AG10803 (cell line): ENCODE results near the gene ANXA7.

Experiments used
- DNase-seq: peaks from one replicate; pipeline ENCODE4 v3.0.0; 2010; ENCODE audit warnings: low read depth
- H3K4me3 ChIP-seq: 2 replicates; pipeline ENCODE4 v1.5.1; 2011; ENCODE audit warnings: mild to moderate bottlenecking, low read length, control low read depth
- TF ChIP-seq, protein P1 (sequence below): conservative IDR thresholded peaks from 2 replicates; pipeline ENCODE4 v1.5.1; 2011; ENCODE audit warnings: mild to moderate bottlenecking, low read length, control low read depth, inconsistent platforms

Gene ANXA7

GRCh38 chr10:73446926-73447325, 33.1 kb upstream of the ANXA7 start:
- TF ChIP-seq, protein P1, sequence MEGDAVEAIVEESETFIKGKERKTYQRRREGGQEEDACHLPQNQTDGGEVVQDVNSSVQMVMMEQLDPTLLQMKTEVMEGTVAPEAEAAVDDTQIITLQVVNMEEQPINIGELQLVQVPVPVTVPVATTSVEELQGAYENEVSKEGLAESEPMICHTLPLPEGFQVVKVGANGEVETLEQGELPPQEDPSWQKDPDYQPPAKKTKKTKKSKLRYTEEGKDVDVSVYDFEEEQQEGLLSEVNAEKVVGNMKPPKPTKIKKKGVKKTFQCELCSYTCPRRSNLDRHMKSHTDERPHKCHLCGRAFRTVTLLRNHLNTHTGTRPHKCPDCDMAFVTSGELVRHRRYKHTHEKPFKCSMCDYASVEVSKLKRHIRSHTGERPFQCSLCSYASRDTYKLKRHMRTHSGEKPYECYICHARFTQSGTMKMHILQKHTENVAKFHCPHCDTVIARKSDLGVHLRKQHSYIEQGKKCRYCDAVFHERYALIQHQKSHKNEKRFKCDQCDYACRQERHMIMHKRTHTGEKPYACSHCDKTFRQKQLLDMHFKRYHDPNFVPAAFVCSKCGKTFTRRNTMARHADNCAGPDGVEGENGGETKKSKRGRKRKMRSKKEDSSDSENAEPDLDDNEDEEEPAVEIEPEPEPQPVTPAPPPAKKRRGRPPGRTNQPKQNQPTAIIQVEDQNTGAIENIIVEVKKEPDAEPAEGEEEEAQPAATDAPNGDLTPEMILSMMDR: no peak
- H3K4me3 ChIP-seq: no peak overlapping the region
- no peak for DNase-seq

DNA sequence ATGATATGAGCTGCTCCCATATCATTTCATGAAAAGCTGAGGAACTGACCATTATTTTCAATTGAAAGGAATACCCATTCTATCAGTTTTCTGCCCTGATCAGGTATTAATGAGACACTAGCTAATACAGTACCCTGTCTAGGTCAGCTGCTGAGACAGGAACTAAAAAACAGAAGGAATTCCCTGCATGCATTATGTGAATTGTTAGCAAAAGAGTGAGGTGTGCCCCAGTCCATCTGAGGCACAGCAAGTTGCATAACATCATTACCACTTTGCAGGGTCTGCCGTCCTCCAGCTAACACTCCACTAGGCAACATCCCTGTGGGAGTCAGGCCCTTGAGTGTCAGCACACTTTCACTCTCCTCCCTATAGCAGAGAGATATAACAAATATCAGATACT, 30.6 kb upstream of the ANXA7 start:
- no peak overlapping the region for H3K4me3 ChIP-seq
- TF ChIP-seq, protein P1: no peak
- no peak for DNase-seq

GRCh38 chr10:73439605-73440312, 25.9 kb upstream of the ANXA7 start:
- TF ChIP-seq, protein P1: no peak
- DNase-seq: peak; percentile 54
- no peak overlapping the region for H3K4me3 ChIP-seq

- H3K4me3 ChIP-seq: no peak overlapping the region
- DNase-seq: peak; percentile 56
- TF ChIP-seq, protein P1: no peak
Observed at GRCh38 chr10:73439055-73439454, 25.2 kb upstream of the ANXA7 start.

DNA sequence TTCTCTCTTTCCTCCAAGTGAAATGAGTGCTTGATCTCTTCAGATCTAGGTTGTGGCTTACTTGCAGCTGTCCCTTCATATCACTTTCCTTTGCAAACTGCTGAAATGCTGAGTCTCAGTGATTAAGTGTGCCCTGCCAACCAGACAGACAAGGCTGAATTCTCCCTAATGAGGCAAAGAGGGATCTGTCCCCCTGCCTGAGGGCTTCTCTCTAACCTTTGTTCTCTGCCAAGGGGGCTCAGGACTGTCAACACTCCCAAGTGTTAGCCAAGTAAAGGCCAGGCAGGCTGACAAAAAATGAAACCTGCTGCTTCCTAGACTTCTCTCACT, 19.6 kb upstream of the ANXA7 start, which contains the start of gene MSS51:
MSS51 (minus strand) TSS at position 24 of the 330 bp plus-strand sequence. CDS start 5,277 bp downstream, outside the sequence.
- no peak within 1 kb of the TSS for H3K4me3 ChIP-seq
- no peak for DNase-seq
- TF ChIP-seq, protein P1: no peak

GRCh38 chr10:73432646-73433537, 19.0 kb upstream of the ANXA7 start:
- TF ChIP-seq, protein P1: no peak
- H3K4me3 ChIP-seq: no peak overlapping the region
- DNase-seq: no peak
